ENCODE results near the gene NCAPD3.

GRCh38 chr11:134260503-134260902, 36.7 kb upstream of the NCAPD3 start:
- TF ChIP-seq TEAD4 (IDR thresholded peaks at IDR 0.05; ENCODE audit: low read length) (no peak), TEAD4 (CRISPR knock-in tag; IDR thresholded peaks at IDR 0.05; ENCODE audit: borderline replicate concordance) (no peak), CTBP1 (IDR thresholded peaks at IDR 0.05; ENCODE audit: borderline replicate concordance) (no peak), EHMT2 (IDR thresholded peaks at IDR 0.05) (no peak), MAX (CRISPR knock-in tag; IDR thresholded peaks at IDR 0.05) (no peak), SMAD4 (CRISPR knock-in tag; conservative IDR thresholded peaks at IDR 0.05) (no peak), ZNF589 (CRISPR knock-in tag; IDR thresholded peaks at IDR 0.05; ENCODE audit: low read depth) (no peak), CTCF (IDR thresholded peaks at IDR 0.05 in 2 of 3, conservative IDR thresholded peaks at IDR 0.05 in 1 of 3; ENCODE audit: insufficient read depth in 2 of 3, low read depth in 1 of 3, low read length in 3 of 3) (no peak), GABPA (tag; conservative IDR thresholded peaks at IDR 0.05; ENCODE audit: low read depth) (peak; percentile 57), NCOA1 (IDR thresholded peaks at IDR 0.05; ENCODE audit: low read depth) (no peak), POLR2A (conservative IDR thresholded peaks at IDR 0.05) (no peak)
